Stimulated activated CD8-positive, alpha-beta memory T cell treated with anti-CD3 and anti-CD28 coated beads, Interleukin-12 subunit alpha, Interleukin-12 subunit beta, amount 100 ng/mL, for 4 hours (primary cell): ENCODE measurements around the gene MRPL38.

Experiments
- DNase-seq: peaks from one replicate; pipeline ENCODE4 v3.0.0-alpha.2; 2020; ENCODE audit warnings: low read depth

Gene MRPL38

DNA sequence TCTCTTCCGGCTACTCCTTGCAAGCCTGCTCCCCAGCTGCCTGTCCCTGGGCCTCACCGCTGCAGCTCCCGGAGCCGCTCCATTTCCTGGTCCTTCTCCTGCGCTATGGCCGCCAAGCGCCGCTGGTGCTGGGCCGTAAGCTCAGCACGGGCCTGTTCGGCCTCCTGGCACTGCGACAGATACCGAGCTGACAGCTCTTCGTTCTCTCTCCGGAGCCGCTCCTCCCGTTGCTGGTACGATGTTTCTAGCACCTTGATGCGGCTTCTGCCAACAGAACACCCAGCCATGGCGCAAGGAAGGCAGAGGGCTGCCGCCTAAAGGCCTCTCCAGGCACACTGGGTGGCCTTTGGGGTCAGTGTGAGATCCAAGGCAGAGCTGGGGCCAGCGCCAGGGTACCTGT is 14.9 kb upstream of the MRPL38 start:
- DNase-seq: no peak

DNA sequence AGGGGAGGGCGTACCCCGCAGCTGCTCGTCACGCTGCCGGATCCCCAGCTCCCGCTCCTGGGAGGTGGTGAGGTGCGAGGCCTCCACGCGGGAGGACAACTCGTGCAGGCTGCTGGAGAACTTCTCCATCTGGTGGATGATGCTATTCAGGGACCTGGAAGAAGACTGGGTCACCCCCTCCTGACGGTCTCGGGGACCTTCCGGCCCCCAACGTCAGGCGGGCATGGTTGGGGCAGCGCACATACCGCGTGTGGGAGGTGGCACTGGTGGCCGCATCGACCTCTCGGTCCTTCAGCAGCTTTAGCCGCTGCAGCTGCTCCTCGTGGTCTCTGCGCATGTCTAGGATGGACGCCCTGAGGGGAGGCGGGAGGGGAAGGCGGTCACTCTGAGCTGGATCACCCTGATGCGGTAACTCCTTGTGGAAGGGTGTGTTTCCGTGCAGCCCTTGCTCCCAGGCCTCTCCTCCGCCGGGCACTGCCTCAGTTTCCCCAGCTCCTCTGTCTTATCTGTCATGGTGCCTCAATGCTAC is 13.3 kb upstream of the MRPL38 start:
- DNase-seq: no peak

DNA sequence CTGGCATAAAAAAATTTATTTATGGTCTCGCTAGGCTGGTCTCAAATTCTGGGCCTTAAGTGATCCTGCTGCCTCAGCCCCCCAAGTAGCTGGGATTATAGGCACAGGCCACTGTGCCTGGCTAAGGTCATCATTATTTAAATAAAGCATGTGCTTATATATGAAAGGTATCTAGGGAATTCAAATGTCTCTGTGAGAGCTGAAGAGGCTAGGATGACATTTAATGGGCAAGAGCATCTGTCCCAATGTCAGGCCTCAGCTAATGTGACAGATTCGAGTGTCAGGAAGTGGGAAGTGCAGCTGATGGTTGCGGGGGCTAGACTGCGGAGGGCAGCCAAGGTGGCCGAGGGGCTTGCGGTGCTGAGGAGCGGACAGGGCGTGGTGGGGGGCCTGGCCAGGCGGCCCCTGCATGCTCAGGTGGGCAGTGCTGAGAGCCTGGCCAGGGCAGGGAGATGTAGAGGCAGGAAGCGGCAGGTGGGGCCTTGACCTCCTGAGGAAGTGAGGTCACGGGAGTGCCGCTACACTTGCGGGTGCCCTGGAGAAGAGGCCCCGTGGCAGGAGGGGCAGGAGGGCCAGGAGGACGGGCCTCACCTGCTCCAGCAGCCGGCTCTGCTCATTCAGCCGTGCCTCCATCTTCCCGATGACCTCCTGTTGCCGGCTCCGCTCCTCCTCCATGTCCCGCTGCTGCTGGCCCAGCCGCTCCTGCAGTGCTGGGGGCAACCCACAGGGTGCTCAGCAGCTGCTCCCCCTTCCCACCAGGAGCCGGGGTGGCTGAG is 12.6 kb upstream of the MRPL38 start:
- DNase-seq: no peak

GRCh38 chr17:75915268-75915667 is 10.6 kb upstream of the MRPL38 start:
- DNase-seq: no peak

GRCh38 chr17:75914643-75915267 is 10.1 kb upstream of the MRPL38 start:
- DNase-seq: no peak

GRCh38 chr17:75913537-75914210 is 9.0 kb upstream of the MRPL38 start:
- no peak for DNase-seq

DNA sequence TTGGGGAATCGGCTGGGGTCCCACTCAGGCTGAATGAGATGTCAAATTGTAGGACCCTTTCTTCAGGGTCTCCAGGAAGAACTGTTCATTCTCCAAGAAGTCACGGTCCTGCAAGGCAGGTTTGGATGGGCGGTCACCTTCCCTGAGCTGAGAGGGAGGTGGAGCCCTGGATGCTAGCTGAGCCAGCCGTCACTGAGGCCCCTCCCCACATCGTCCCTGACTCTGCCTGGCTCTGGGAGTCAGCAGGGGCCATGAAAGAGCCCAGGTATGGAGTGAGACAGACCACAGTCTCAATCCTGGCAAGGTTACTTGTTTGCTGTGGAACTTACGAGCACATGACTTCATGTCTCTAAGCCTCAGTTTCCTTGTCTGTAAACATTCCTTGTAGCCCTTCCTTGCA is 6.0 kb upstream of the MRPL38 start:
- no peak for DNase-seq

DNA sequence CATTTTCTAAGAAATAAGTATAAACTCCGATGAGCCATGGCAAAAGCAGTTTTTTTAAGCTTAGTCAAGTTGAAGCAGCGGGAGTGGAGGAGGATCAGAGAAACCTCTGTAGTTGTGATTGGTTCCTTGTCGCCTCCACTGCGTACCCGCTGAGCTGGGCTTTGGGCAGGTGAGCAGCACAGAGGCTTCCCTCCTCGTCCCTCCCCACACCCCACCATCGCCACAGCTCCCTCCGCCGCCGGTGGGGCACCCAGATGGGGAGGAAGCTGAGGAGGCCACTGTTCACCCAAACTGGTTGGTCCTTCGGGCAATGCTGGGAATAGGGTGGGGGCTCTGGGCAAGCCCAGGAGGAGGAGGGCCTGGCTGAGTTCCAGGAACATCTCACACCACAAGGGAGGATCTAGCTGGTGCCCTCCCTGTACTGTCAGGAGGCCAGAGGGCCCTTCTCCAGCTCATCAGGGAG is 5.2 kb upstream of the MRPL38 start:
- no peak for DNase-seq

GRCh38 chr17:75909051-75909811 is 4.5 kb upstream of the MRPL38 start:
- DNase-seq: no peak

DNA sequence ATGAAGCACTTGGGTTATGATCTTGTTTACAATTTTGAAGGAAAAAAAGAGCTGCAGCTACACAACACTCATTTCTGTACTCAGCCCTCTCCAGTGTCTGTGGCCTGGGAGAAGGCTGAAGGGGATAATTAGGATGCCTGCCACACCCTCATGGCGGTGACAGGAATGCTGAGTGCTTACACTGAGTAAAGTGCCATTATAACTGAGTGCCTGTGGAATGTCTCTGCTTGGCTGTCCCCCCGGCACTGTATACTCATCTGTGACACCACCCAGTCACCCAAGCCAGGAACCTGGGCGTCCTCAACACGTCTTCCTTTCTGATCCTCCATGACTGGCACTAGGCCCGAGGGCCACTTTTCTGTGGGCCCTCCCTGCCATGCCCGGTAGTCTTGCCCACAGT is 3.5 kb upstream of the MRPL38 start:
- no peak for DNase-seq

GRCh38 chr17:75906143-75906884 is 1.6 kb upstream of the MRPL38 start:
- DNase-seq: no peak

GRCh38 chr17:75902406-75902805 is 2.3 kb downstream of the MRPL38 start:
- DNase-seq: no peak

- DNase-seq: no peak
These were observed 3.0 kb downstream of the MRPL38 start for GRCh38 chr17:75901727-75902126.

DNA sequence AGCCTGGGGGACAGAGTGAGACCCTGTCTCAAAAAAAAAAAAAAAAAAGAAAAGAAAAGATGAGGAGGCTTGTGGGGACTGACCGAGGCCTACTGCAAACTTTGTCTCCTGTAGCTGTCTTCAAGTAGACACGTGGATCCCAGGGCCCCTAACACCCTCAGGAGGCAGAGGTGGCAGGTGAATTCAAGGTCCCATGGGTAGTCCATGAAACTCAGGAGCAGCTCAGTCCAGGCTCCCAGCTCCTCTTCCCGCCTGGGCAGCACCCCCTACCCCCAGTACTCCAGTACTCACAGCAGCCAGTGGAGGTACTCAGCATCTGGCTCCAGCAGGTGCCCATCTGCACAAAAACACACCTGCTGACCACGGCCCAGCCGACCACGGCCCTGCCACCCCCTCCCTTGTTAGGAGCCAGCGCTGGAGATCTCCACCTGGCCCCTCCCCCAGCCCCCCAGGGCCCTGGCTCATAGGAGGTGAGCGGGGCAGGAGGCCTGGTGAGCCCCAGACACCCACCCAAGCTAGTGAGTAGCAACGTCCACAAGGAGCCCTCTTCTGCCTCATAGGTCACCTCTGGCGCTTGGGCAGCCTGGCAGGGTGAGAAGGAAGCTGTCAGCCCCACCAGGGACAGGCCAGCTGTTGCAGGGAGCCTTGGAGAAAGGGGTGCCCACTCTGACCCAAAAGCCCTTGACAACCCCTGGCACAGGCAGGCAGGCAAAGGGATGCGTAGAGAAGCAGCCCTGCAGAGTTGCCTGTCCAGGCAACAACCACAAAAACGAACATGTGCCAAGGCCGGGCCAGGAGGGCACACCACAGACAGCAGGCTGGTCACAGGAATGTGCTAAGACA is 3.8 kb downstream of the MRPL38 start:
- DNase-seq: no peak

GRCh38 chr17:75899767-75900468 is 4.8 kb downstream of the MRPL38 start:
- DNase-seq: no peak

DNA sequence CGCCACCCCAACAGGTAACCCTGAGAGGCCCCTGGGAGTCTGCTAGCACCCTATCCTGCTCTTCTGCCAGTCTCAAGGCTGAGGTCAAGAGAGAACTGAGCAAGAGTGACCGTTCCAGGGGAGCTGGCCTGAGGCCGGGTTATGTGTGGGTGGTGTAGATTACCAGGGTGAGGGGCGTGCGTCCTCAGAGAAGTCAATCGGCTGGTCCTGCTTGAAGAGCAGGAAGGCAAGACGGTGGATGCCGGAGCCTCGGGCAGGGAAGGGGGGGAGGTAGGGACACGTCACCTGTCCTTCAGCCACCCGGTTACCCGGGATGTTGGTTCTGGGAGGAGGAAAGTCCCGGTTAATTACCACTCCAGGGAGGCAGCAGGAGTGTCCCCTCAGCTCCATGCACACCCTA is 5.3 kb downstream of the MRPL38 start:
- DNase-seq: no peak

GRCh38 chr17:75898791-75899190 is 5.9 kb downstream of the MRPL38 start:
- no peak for DNase-seq

- DNase-seq: no peak
These were observed 6.6 kb downstream of the MRPL38 start for GRCh38 chr17:75898065-75898464.

- no peak for DNase-seq
These were observed 7.3 kb downstream of the MRPL38 start for GRCh38 chr17:75897160-75898019.
